GM21786 (cell line): Measurements from ENCODE around the gene FGR.

Experiments used
- ATAC-seq: cut with Tn5 transposase; IDR thresholded peaks from one replicate; pipeline ENCODE4 v1.9.1; 2021; ENCODE audit not compliant: unreplicated experiment

Gene FGR

GRCh38 chr1:27601771-27602461, 33.1 kb downstream of the FGR start:
- peak; percentile 32 for ATAC-seq

DNA sequence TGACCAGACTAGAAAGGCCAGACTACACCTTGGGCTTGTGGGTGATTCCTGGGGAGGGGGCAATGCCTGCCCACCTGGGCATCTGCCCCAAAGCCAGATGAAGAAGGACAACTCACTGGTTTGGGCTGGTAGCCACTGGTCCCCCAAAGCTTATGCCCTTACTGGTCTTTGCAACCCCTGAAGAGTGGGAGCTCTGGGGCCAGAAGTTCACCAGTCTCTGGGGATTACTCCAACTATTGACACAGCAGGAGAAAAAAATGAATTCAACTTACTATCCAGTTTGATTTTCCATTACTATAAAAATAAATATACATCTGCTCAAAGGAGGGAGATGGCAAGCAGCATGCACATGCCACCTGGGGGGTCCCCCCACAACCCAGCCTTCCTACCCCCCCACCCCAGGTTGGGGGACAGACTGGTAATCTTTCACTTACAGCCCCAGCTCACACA, 33.6 kb downstream of the FGR start:
- ATAC-seq: no peak

GRCh38 chr1:27600498-27601175, 34.3 kb downstream of the FGR start:
- no peak for ATAC-seq

DNA sequence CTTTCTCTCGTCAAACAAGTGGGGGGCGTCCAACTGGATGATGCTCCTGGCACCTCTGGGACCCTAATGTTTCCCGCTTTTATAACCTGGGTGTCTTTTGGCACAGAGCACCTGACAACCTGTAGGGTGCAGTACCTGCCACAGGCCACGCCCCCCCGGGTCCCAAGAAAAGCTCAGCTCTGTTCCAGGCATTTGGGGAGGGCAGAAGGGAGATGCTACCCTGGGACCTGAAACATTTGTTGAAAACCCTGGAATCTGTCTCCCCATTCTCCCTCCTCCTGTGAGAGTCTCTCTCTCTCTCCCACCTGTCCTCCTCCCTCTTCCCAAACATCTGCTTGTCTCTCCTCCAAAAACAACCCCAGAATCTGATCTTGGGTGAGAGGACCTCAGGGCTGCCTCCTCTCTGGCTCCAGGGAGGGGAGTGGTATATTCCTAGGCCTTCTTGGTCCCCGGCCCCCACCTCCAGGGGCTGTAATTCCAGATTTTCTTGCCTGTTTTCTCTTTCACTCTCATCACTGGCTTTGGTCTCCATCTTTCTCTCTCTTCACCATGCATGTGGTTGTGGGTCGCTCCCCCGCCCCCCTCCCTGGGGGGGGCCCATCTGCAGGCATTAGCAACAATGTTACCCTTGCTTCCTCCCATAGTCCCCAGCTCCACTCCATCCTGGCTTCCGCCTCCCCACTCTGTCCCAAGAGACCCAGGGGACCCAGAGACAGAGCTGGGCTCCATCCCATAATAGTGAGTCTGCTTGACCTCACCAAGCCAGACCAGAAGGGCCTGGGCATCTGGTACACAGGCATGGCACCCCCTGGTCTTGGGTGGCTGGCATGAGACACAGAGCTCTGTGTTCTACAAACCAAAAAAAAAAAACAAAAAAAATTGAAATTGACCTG, 35.1 kb downstream of the FGR start:
- no peak for ATAC-seq

DNA sequence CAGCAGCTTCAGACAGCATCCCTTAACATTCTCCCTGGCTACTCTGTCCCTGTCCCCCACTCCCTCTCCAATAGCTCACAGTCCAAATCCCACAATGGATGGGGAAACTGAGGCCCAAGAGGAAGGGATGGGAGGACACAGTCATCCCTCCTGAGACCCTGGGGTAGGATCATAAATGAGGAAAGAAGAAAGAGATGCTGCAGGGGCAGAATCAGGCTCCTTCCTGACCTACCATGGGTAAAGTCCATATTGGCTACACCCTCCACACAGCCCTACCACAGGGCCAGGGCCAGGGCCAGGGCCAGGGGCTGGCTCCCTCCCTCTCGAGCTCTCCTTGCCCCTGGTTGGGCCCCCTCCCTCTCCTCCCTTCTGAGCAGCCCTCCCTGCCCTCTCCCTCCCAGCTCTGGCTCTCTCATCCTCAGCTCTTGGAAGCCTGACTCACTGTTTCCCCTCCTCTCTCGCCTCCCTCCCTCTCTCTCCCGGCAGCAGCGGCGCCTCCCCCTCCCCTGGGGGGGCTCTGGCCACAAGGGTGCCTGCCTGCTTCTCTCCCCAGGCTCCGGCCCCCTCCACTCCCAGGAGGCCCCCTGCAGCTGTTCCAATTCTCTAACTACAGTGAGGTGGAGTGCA, 36.0 kb downstream of the FGR start:
- no peak for ATAC-seq

DNA sequence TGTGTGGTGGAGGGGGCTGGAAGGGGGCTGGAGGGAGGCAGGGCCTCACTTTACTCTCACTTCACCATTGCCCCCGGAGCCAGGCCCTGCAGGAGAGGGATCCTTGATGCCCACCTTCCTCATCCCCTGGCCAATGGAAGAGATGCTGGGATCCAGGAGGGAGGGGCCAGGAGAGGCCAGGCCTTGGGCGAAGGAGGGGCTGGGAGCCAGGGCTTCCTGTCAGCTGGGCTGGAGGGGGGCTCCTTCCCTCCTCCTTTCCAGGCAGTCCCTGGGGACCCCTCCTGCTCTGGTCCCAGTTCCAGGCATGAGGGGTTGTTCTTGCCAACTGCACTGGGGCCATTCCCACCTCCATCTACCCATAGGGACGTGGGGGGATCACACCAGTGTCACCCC, 36.7 kb downstream of the FGR start:
- ATAC-seq: no peak

DNA sequence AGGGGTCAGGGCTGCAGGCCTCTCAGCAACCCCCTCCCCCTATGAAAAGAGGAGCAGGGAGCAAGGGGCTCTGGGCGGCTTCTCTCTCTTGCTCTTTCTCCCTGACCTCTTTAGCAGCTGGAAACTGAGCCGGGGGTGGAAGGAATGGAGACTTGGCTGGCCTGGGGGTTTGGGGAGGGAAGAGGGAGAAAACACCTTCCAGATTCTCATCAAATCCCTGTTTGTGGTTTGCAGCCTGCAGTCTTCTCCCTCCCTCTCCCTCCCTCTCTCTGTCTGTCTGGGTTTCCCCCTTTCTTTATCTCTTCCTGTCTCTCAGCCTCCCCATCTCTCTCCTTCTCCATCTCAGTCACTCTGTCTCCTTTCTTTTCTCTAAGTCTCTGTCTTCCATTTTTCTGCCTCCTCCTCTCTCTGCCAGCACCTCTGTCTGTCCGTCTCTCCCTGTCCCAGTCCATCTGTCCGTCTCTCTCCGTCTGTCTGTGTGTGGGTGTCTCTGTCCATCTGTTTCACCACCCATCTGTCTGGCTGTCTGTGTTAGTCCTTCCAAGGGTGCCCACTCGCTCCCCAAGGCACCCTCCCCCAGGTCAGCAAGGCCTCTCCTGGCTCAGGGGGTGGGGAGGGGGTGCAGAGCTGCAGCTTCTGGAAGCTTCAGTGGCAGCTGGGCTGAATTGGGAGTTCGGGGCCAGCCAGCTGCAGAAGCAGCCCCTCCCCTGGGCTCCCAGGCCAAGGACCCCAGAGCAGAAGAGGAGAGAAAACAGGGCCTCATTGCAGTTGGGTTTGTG, 37.3 kb downstream of the FGR start:
- no peak for ATAC-seq

GRCh38 chr1:27596986-27597385, 38.0 kb downstream of the FGR start:
- ATAC-seq: no peak

- ATAC-seq: no peak
Observed at GRCh38 chr1:27596261-27596660, 38.7 kb downstream of the FGR start.

- no peak for ATAC-seq
Observed at GRCh38 chr1:27595597-27595996, 39.4 kb downstream of the FGR start.

DNA sequence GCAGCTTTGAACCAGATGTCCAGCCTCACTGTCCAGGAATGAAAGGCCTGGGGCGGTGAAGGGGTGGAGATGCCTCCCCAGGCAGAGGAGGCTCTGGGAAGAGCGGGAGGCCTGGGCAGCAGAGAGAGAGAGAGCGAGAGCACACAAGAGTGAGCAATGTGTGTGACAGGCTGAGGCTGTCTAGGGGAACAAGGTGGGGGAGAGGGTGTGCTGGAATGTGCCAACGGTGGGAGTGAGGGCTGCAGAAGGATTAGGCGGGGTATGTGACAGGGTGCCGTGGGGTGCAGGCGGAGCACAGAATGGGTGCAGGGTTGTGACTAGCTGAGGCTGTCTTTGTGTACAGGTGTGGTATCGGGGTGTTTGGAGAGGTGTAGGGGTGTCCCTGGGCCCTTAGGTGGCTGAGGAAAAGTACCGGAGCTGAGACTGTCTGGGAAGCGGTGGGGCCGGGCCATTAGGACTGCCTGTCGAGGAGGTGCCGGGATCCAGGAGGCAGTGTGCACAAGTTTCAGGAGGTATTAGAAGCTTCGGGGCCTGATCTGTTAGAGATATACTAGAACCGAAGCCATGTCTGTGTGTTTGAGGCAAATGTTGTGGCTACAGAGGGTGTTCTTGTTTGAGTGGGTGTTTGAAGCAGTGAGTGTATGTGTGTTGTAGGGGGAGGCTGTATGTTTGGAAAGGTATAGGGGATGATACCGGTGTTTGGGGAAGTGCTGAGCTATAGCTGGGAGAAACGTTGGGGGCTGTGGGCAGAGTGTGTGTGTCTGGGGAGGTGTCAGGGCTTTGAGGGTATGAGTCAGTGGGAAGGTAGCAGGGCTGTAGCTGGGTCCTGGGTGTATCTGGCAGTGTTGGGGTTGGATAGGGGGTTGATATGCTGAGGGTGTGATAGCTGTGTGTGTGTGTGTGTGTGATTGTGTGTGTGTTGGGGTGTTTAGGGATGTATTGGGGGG, 40.1 kb downstream of the FGR start:
- no peak for ATAC-seq

GRCh38 chr1:27593678-27594563, 41.1 kb downstream of the FGR start:
- ATAC-seq: no peak

DNA sequence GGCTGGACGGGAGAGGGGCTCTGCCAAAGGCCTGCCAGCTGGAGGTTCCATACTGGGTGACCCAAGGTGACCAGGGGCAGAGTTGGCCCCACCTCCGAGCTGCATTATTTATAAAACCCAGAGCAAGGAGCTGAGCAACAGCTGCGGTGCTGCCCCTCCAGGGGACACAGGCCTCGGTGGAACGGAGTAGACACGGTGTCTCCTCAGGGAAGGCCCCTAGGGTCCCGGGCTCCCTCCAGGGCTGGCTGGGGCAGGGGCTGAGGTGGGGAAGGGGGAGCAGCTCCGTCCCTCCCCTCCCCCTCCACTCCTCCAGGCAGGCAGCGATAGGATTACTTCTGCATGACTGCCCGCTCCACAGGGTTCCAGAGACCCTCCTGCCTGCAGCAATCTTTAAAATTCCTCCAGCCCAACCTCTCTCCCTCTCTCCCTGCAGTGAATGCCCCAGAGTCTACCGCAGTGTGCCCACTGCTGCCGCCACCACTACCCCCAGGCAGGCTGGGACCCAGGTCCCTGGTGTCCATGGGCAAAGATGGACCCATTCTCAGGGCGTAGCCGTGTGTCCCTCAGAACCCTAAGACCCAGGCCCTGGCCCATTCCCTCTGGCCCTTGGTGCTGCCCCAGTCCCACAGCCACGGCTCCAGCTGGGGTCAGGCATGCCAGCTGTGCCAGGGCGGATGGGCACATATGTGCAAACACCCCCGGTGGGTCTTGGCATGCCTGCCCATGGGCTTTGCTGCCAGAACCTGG, 41.9 kb downstream of the FGR start:
- no peak for ATAC-seq

DNA sequence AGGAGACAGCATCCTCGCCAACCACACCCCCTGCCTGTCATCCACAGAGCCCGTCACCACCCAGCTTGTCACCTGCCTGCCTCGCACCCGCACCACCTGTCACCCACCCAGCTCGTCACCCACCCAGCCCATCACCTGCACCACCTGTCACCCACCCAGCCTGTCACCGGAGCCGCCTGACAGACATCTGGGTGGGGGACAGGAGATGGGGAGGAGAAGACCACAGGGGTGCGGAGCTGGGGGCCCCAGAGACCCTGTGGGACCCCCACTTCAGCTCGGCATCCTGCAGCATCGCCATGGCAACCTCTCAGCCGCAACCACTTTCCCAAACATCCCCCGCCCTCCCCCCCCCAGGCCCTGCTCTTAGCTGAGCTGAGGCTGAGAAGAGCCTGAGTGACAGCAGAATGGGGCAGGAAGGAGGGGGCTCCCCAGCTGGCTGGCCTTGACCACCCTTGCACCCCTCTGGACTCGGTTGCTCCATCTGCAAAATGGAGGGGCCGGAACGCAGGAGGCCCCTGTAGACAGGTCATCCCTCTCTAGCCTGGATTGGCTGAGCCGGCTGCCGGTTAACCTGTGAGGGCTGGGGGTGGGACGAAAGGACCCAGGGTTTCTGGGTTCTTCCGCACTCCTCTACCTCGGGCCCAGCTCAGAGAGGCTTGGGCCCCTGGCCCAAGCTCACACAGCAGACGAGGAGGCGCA, 42.6 kb downstream of the FGR start:
- no peak for ATAC-seq

GRCh38 chr1:27591622-27592021, 43.4 kb downstream of the FGR start:
- no peak for ATAC-seq

- no peak for ATAC-seq
Observed at GRCh38 chr1:27590917-27591508, 44.0 kb downstream of the FGR start.
